ENCODE results near the gene SPTBN2.

Gene SPTBN2

DNA sequence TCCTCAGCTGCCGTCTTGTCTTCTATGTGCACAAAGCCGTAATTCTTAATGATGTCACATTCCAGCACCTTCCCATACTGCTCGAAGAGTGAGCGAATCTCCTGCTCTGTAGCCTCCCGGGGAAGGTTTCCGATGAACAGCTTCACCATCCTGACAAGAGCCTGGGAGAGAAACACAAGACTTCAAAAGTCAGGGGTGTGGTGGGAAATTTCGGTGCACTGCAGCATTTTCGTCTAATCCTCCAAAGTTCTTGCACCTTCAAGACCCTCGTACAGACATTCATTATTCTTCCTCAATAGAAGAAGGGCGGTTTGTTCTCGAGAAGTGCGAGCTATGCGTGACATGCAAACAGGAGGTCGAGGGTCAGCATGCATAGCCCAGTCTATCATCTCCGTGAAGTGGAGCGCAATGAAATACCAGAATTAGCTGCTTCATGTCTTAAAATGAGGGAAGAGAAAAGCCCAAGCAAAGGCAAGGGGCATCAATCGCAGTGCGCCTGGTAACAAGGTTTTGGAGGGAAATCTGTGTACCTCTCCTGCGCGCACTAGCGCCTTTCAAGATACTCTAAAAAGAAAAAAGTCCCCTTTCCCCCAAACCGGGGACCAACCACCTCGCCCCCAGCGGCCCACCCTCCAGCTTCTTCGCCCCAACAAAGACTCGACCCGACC is 52.0 kb downstream of the SPTBN2 start:
- TF ChIP-seq FOXM1 (IDR thresholded peaks at IDR 0.05; ENCODE audit: borderline replicate concordance, low read depth) (no peak), EP300 (IDR thresholded peaks at IDR 0.05; ENCODE audit: borderline replicate concordance) (no peak), TCF12 (IDR thresholded peaks at IDR 0.05; ENCODE audit: low read depth) (no peak), TAF1 (IDR thresholded peaks at IDR 0.05; ENCODE audit: low read depth) (no peak), EGR1 (IDR thresholded peaks at IDR 0.05) (no peak), TEAD4 (IDR thresholded peaks at IDR 0.05) (no peak), CREB1 (IDR thresholded peaks at IDR 0.05; ENCODE audit: low read depth) (no peak)
- TF ChIP-seq, protein P1, sequence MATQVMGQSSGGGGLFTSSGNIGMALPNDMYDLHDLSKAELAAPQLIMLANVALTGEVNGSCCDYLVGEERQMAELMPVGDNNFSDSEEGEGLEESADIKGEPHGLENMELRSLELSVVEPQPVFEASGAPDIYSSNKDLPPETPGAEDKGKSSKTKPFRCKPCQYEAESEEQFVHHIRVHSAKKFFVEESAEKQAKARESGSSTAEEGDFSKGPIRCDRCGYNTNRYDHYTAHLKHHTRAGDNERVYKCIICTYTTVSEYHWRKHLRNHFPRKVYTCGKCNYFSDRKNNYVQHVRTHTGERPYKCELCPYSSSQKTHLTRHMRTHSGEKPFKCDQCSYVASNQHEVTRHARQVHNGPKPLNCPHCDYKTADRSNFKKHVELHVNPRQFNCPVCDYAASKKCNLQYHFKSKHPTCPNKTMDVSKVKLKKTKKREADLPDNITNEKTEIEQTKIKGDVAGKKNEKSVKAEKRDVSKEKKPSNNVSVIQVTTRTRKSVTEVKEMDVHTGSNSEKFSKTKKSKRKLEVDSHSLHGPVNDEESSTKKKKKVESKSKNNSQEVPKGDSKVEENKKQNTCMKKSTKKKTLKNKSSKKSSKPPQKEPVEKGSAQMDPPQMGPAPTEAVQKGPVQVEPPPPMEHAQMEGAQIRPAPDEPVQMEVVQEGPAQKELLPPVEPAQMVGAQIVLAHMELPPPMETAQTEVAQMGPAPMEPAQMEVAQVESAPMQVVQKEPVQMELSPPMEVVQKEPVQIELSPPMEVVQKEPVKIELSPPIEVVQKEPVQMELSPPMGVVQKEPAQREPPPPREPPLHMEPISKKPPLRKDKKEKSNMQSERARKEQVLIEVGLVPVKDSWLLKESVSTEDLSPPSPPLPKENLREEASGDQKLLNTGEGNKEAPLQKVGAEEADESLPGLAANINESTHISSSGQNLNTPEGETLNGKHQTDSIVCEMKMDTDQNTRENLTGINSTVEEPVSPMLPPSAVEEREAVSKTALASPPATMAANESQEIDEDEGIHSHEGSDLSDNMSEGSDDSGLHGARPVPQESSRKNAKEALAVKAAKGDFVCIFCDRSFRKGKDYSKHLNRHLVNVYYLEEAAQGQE (IDR thresholded peaks at IDR 0.05; ENCODE audit: low read depth): no peak
- TF ChIP-seq, protein P2, sequence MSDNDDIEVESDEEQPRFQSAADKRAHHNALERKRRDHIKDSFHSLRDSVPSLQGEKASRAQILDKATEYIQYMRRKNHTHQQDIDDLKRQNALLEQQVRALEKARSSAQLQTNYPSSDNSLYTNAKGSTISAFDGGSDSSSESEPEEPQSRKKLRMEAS (IDR thresholded peaks at IDR 0.05): no peak

DNA sequence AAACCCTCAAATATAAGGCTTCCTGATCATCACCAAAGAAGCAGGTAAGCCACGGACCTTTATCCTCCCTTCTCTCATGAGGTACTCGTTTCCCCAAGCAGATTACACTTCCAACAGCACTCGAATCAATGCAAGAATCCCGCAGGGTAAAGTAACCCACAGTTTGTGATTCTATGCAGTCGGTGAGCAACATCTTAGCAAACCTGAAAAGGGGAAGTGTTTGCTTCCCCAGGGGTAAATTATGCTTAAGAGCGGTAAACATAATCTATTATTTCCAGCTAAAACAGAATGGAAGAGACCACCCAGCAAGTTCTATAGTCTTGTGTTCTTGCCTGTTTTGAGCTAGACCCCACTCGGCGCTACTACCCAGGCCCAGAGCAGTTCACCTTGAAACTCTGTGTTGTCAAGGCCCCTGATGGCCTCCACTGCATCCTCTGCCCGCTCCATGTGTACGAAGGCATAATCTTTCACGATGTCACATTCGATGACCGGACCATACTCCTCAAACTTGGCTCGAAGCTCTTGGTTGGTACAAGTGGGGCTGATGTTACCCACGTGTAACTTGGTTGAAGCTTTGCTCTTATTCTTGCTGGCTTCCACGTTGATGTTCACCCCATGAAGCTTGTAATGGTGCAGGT is 52.6 kb downstream of the SPTBN2 start:
- TF ChIP-seq, protein P1 (IDR thresholded peaks at IDR 0.05; ENCODE audit: low read depth): no peak
- TF ChIP-seq TEAD4 (IDR thresholded peaks at IDR 0.05): no peak
- no peak for TF ChIP-seq EP300 (IDR thresholded peaks at IDR 0.05; ENCODE audit: borderline replicate concordance)
- TF ChIP-seq TAF1 (IDR thresholded peaks at IDR 0.05; ENCODE audit: low read depth): no peak
- no peak for TF ChIP-seq TCF12 (IDR thresholded peaks at IDR 0.05; ENCODE audit: low read depth)
- TF ChIP-seq RAD21 (IDR thresholded peaks at IDR 0.05; ENCODE audit: low read depth): no peak
- no peak for TF ChIP-seq NFIC (IDR thresholded peaks at IDR 0.05)
- TF ChIP-seq, protein P3, sequence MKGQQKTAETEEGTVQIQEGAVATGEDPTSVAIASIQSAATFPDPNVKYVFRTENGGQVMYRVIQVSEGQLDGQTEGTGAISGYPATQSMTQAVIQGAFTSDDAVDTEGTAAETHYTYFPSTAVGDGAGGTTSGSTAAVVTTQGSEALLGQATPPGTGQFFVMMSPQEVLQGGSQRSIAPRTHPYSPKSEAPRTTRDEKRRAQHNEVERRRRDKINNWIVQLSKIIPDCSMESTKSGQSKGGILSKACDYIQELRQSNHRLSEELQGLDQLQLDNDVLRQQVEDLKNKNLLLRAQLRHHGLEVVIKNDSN (IDR thresholded peaks at IDR 0.05): no peak
- no peak for TF ChIP-seq CEBPB (IDR thresholded peaks at IDR 0.05)
- TF ChIP-seq EGR1 (IDR thresholded peaks at IDR 0.05): no peak
- no peak for TF ChIP-seq YY1 (IDR thresholded peaks at IDR 0.05; ENCODE audit: low read depth)
- TF ChIP-seq CREB1 (IDR thresholded peaks at IDR 0.05; ENCODE audit: low read depth): no peak
- TF ChIP-seq, protein P2 (IDR thresholded peaks at IDR 0.05): no peak
- no peak for TF ChIP-seq FOXM1 (IDR thresholded peaks at IDR 0.05; ENCODE audit: borderline replicate concordance, low read depth)
- no peak for TF ChIP-seq ZBTB7A (IDR thresholded peaks at IDR 0.05; ENCODE audit: low read depth)

DNA sequence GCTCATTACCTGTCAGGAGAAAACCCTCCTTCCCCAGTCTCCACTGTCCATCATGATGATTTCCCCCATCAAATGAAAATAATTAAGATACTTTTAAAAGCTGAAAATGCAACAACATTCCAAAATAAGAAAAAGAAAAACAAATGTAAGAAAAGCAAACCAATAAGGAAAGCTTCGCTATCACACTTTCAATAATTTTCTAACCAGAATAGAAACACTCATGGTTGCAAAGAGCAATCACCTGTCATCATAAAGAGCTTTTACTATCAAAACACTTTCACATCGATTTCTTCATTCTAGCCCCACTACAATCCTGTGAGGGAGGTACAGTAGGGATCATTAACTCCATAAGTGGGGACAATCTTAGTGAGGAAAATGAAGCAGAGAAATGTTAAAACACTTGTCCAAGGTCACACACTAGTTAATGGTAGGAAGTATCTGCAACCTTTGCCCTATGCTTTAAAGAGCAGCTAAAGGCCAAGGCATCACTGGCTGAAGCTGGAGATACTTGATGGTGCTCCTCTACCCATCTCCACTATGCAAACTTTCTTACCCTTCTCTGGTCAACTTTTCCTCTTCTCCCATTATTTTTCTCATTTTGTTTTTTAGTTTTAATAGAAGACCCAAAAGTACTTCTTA is 53.9 kb downstream of the SPTBN2 start:
- TF ChIP-seq RAD21 (IDR thresholded peaks at IDR 0.05; ENCODE audit: low read depth): no peak
- no peak for TF ChIP-seq TEAD4 (IDR thresholded peaks at IDR 0.05)
- no peak for TF ChIP-seq YY1 (IDR thresholded peaks at IDR 0.05; ENCODE audit: low read depth)
- TF ChIP-seq TCF12 (IDR thresholded peaks at IDR 0.05; ENCODE audit: low read depth): no peak
- no peak for TF ChIP-seq EGR1 (IDR thresholded peaks at IDR 0.05)
- TF ChIP-seq CEBPB (IDR thresholded peaks at IDR 0.05): no peak
- no peak for TF ChIP-seq TAF1 (IDR thresholded peaks at IDR 0.05; ENCODE audit: low read depth)
- TF ChIP-seq, protein P2 (IDR thresholded peaks at IDR 0.05): no peak
- no peak for TF ChIP-seq ZBTB7A (IDR thresholded peaks at IDR 0.05; ENCODE audit: low read depth)
- no peak for TF ChIP-seq EP300 (IDR thresholded peaks at IDR 0.05; ENCODE audit: borderline replicate concordance)
- TF ChIP-seq, protein P1 (IDR thresholded peaks at IDR 0.05; ENCODE audit: low read depth): no peak
- no peak for TF ChIP-seq NFIC (IDR thresholded peaks at IDR 0.05)
- TF ChIP-seq, protein P3 (IDR thresholded peaks at IDR 0.05): no peak
- no peak for TF ChIP-seq CREB1 (IDR thresholded peaks at IDR 0.05; ENCODE audit: low read depth)
- no peak for TF ChIP-seq FOXM1 (IDR thresholded peaks at IDR 0.05; ENCODE audit: borderline replicate concordance, low read depth)

All from Ishikawa (cell line).